ENCODE data around the gene MEA1. TPM values are rescaled to one million over a fixed set of nuclear protein-coding genes. Genes with fewer than 3 reads are reported as not detected.
"Not testable (repeated sequence)": the region's sequence is repeated elsewhere in the genome, so short reads cannot be mapped to it uniquely, and the experiment has no call there.

Gene MEA1
- total RNA-seq, 4 donors from 2014 or later: 59.5 to 99.9 (median 77.5) TPM

DNA sequence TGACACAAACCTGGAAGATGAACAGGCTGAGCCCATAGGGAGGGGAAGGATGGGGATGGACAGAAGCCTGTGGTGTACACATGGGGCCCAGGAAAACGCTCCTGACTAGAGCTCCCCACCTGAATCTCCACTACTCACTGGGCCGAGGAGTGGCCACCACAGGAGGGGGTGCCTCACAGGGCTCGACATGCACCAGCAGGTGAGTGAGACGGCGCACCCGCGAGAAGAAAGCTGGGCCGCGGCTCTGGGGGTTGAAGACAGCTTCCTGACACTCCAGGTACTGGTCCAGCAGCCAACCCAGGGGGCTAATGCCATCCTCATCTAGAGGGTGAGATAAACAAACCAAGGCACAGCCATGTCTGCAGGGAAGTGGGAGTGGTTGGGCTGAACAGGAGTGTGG lies 29.6 kb upstream of the MEA1 start:
- TF ChIP-seq, protein P1, sequence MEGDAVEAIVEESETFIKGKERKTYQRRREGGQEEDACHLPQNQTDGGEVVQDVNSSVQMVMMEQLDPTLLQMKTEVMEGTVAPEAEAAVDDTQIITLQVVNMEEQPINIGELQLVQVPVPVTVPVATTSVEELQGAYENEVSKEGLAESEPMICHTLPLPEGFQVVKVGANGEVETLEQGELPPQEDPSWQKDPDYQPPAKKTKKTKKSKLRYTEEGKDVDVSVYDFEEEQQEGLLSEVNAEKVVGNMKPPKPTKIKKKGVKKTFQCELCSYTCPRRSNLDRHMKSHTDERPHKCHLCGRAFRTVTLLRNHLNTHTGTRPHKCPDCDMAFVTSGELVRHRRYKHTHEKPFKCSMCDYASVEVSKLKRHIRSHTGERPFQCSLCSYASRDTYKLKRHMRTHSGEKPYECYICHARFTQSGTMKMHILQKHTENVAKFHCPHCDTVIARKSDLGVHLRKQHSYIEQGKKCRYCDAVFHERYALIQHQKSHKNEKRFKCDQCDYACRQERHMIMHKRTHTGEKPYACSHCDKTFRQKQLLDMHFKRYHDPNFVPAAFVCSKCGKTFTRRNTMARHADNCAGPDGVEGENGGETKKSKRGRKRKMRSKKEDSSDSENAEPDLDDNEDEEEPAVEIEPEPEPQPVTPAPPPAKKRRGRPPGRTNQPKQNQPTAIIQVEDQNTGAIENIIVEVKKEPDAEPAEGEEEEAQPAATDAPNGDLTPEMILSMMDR (IDR thresholded peaks at IDR 0.05): no peak
- no peak for TF ChIP-seq POLR2A (IDR thresholded peaks at IDR 0.05)
- no peak overlapping the region for H3K4me3 ChIP-seq (ENCODE audit: low read depth, poor library complexity, severe bottlenecking)
- DNase-seq (ENCODE audit: low spot score in 2 of 2): no peak
- intact Hi-C loops (cut with DNase I; ENCODE audit: low total_unique reads): no loop called here
- WGBS, 2 donors: 92 to 94% methylated on average over 9 of the region's 9 CpGs

DNA sequence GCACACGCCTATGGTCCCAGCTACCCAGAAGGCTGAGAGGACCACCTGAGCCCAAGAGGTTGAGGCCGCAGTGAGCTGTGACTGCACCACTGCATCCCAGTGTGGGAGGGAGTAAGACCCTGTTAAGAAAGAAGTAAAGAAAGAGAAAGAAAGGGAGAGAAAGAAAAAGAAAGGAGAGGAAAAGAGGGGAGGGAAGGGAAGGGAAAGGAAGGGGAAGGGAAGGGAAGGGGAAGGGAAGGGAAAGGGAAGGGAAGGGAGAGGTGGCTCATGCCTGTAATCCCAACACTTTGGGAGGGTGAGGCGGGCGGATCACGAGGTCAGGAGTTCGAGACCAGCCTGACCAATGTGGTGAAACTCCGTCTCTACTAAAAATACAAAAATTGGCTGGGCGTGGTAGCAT lies 27.7 kb upstream of the MEA1 start:
- DNase-seq (ENCODE audit: low spot score in 2 of 2); intact Hi-C loops (cut with DNase I; ENCODE audit: low total_unique reads); H3K4me3 ChIP-seq (ENCODE audit: low read depth, poor library complexity, severe bottlenecking): not testable (repeated sequence)
- WGBS, 2 donors: 92 to 96% methylated on average over 8 of the region's 8 CpGs

DNA sequence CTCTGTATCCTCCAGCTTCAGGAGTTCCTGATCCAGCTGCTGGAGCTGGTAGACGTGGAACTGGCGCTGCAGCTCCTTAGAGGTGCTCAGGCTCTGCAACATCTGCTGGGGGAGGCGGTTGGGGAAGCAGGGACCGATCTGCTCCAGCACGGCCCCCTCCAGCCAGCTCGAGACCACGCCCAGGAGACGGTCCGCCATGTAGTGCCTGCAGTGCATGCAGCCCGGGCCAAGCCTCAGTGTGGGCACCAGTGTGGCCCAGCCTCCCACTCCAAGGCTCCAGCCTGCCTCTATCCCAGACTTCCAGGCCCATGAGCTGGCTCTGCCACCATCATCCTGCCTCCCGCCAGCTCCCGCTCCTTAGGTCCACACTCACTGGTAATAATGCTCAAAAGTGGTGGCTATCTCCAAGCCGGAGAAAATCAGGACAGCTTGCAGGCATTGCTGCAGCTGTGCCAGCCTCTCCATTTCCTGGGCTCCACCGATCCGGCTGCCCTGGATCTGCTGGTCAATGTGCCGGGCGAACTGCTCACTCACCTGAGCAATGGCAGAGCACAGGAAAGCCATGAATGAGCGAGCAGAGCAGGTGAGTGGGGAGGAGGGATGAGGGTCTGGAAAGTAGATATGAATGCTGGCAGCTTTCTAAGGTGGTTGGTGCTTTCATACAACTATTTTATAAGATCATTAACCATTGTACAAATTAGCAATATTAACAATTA lies 27.0 kb upstream of the MEA1 start:
- 90 to 96% methylated on average over 17 to 18 of the region's 18 CpGs for WGBS, 2 donors
- TF ChIP-seq, protein P1 (IDR thresholded peaks at IDR 0.05): no peak
- TF ChIP-seq POLR2A (IDR thresholded peaks at IDR 0.05): no peak

DNA sequence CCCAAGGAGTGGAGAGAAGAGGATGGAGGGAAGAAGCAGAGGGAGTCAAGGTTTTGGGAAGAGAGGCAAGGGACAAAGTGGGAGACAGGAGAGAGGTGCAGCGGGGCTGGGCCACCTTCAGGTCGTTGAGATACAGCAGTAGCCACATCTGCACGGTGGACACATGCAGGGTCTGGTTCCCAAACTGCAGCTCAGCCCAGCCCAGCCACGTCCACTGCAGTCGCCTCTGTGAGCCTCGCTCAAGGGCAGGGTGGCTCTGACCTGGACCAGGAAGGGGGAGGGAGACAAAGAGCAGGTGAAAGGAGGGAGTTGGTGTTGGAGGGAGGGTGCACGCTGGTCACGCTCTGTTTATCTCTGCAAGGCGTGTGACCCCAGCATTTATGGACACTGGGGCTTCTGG lies 25.0 kb upstream of the MEA1 start:
- WGBS, 2 donors: 82 to 84% methylated on average over 9 of the region's 9 CpGs
- TF ChIP-seq, protein P1 (IDR thresholded peaks at IDR 0.05): no peak
- no peak for TF ChIP-seq POLR2A (IDR thresholded peaks at IDR 0.05)
- H3K4me3 ChIP-seq (ENCODE audit: low read depth, poor library complexity, severe bottlenecking): no peak overlapping the region
- intact Hi-C loops (cut with DNase I; ENCODE audit: low total_unique reads): no loop called here
- DNase-seq (ENCODE audit: low spot score in 2 of 2): no peak

More for the DNA sequence above, 27.0 kb upstream of the MEA1 start:
- DNase-seq (ENCODE audit: low spot score in 2 of 2): no peak
- intact Hi-C loops (cut with DNase I; ENCODE audit: low total_unique reads): no loop called here
- H3K4me3 ChIP-seq (ENCODE audit: low read depth, poor library complexity, severe bottlenecking): no peak overlapping the region

DNA sequence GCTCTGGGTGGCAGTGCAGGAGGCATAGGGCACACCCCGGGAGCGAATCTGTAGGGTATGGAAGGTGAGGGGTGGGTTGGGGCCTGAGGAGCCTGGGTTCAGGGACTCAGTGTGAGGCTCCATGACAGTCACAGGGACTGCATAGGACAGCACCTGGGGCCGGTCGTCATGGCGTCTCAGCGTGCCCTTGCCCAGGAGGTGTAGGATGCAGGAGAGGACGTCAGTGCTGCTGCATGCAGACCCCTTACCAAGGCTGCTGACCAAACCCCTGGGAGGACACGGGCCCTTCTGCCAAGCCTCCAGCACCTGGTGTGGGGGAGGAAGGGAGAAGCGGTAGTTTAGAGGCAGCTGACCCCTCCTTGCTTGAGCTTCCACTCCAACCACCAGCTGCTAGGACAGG lies 24.0 kb upstream of the MEA1 start:
- H3K4me3 ChIP-seq (ENCODE audit: low read depth, poor library complexity, severe bottlenecking): no peak overlapping the region
- 84 to 95% methylated on average over 8 to 9 of the region's 9 CpGs for WGBS, 2 donors
- TF ChIP-seq, protein P1 (IDR thresholded peaks at IDR 0.05): no peak
- TF ChIP-seq POLR2A (IDR thresholded peaks at IDR 0.05): no peak
- DNase-seq (ENCODE audit: low spot score in 2 of 2): no peak
- intact Hi-C loops (cut with DNase I; ENCODE audit: low total_unique reads): no loop called here

DNA sequence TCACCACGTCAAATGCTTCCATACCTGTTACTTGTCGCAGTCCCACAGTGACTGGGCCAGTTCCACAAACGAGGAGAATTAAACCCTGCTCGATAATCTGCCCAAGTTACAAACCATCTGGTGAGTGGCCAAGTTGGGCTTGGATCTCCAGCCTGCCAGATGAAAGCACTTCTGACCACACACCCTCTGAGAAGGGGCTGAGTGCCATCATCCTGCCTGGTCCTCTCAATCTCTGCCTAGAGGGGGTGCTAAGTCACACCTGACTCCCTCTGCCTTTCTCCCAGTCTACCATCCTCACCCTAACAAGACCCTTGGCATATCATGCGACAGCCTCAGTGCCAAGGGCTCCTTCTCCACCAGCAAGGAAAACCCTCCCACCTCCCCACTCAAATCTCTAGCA lies 23.5 kb upstream of the MEA1 start:
- intact Hi-C loops (cut with DNase I; ENCODE audit: low total_unique reads): no loop called here
- no peak for DNase-seq (ENCODE audit: low spot score in 2 of 2)
- TF ChIP-seq POLR2A (IDR thresholded peaks at IDR 0.05): no peak
- TF ChIP-seq, protein P1 (IDR thresholded peaks at IDR 0.05): no peak
- H3K4me3 ChIP-seq (ENCODE audit: low read depth, poor library complexity, severe bottlenecking): no peak overlapping the region
- WGBS, 2 donors: 80 to 87% methylated on average over 5 of the region's 5 CpGs

All from lower leg skin (tissue), 4 donors.